Measurements from ENCODE around the gene MAP3K13. TPM values are rescaled to one million over a fixed set of nuclear protein-coding genes. Genes with fewer than 3 reads are reported as not detected.

The MAP3K13 gene
- total RNA-seq, 1 experiment from 2014 or later: 21.0 TPM

GRCh38 chr3:185341616-185342458, 21.1 kb upstream of the MAP3K13 start (continued):
- no peak for TF ChIP-seq CTCF (IDR thresholded peaks at IDR 0.05 in 2 of 3, conservative IDR thresholded peaks at IDR 0.05 in 1 of 3; ENCODE audit: borderline replicate concordance in 1 of 3, insufficient read depth in 1 of 3, low read depth in 2 of 3, low read length in 2 of 3)

- ATAC-seq: no peak
- Histone ChIP-seq H3K27me3 (ENCODE audit: insufficient read depth, low read length) (no peaks in the 10 kb centered on the region), H3K9me2 (ENCODE audit: insufficient read depth) (no peaks in the 10 kb centered on the region), H4K20me1 (ENCODE audit: insufficient read depth) (no peaks in the 10 kb centered on the region), H3K4me3 (replicated peaks in 1 of 2; ENCODE audit: low read depth in 1 of 2, low read length in 2 of 2) (no peak overlapping the region), H2AFZ (ENCODE audit: low read depth, low read length, poor library complexity, severe bottlenecking) (no peak overlapping the region), H3K9me3 (ENCODE audit: control insufficient read depth in 1 of 2, insufficient read depth in 1 of 2, low read depth in 1 of 2, low read length in 2 of 2) (no peaks in the 10 kb centered on the region), H3K27ac (ENCODE audit: low read depth, low read length) (no peak overlapping the region), H3K36me3 (ENCODE audit: control insufficient read depth in 1 of 2, insufficient read depth in 2 of 2, low read length in 2 of 2) (no peaks in the 10 kb centered on the region), H3K4me2 (ENCODE audit: low read length) (peak overlapping the region; percentile 54), H3K79me2 (ENCODE audit: insufficient read depth, low read length) (no peaks in the 10 kb centered on the region), H3K4me1 (ENCODE audit: control insufficient read depth in 1 of 2, insufficient read depth in 2 of 2, low read length in 2 of 2) (peaks cover 7 to 16% of the 10 kb centered on the region in 2 experiments), H3K9ac (ENCODE audit: low read length) (peak overlapping the region; percentile 16; the same call in 1 of the 2 replicates)
- RAD21 ChIA-PET (ENCODE audit: low non-redundant PET in 1 of 2, low total read pairs in 2 of 2, uncharacterized antibody in 2 of 2, unreplicated experiment in 2 of 2): no interaction called here
- no peak for DNase-seq (ENCODE audit: low read depth, low spot score)
- peak; percentile 26; the same call in 1 of the 2 replicates for TF ChIP-seq SP1 (IDR thresholded peaks at IDR 0.05; ENCODE audit: low read depth)
- TF ChIP-seq REST (IDR thresholded peaks at IDR 0.05; ENCODE audit: low read depth): no peak
- TF ChIP-seq FOSL1 (IDR thresholded peaks at IDR 0.05; ENCODE audit: low read depth): peak; percentile 27; the same call in 1 of the 2 replicates
- TF ChIP-seq ATF3 (IDR thresholded peaks at IDR 0.05): no peak
- TF ChIP-seq EZH2 (IDR thresholded peaks at IDR 0.05): no peak
- intact Hi-C loops (cut with micrococcal nuclease): no loop called here
- CTCF ChIA-PET: no interaction called here
- POLR2A ChIA-PET: no interaction called here
- BruUV-seq (replicated peaks): no TSS peak
Measured at GRCh38 chr3:185342459-185343174, 20.3 kb upstream of the MAP3K13 start.

Measured in HCT116 (cell line).